ENCODE data around the gene PLA2G12B.

Gene PLA2G12B

DNA sequence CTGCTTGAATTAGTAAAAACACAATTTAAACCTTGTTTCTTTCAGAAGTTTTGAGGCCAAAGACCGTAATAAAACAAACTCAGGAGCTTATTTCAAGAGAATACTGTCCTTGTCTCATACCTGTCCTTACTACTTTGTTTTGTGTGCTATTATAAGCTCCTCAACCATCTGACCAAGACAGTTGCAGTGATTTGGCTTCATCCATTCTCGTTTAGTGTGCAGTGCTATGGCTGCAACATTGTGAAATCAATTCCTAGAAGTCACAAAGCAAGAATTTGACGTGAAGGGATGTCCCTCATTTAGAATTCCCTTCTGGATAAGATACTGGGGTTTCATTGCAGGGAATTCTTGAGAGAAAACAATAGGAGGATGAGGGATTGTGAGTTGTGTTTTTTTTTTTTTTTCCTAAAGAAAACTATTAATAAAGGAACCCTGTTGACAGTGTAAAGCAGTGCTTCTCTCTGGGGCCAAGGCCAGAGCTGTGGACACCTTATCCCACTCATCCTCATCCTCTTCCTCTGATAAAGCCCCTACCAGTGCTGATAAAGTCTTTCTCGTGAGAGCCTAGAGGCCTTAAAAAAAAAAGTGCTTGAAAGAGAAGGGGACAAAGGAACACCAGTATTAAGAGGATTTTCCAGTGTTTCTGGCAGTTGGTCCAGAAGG, 61.3 kb downstream of the PLA2G12B start, which contains the start of gene OIT3:
Gene OIT3 (plus strand): TSS at position 604 of the 663 bp plus-strand sequence. CDS start 60 bp downstream, outside the sequence.
- Histone ChIP-seq H3K9me3 (ENCODE audit: control insufficient read depth, low read length) (no peaks in the 10 kb centered on the region), H3K9ac (no peak within 1 kb of the TSS)

GRCh38 chr10:72890086-72890485, 64.5 kb downstream of the PLA2G12B start:
- Histone ChIP-seq H3K9ac (no peak overlapping the region), H3K27ac (no peak overlapping the region), H3K27me3 (ENCODE audit: control insufficient read depth, insufficient read depth, low read length) (no peaks in the 10 kb centered on the region), H2AFZ (no peak overlapping the region), H3K36me3 (ENCODE audit: control insufficient read depth, insufficient read depth, low read length) (no peaks in the 10 kb centered on the region), H3K4me2 (ENCODE audit: low read length) (no peak overlapping the region), H3K4me1 (no peaks in the 10 kb centered on the region), H3K4me3 (ENCODE audit: low read depth, low read length) (no peak overlapping the region), H3K79me2 (no peaks in the 10 kb centered on the region), H3K9me3 (ENCODE audit: control insufficient read depth, low read length) (no peaks in the 10 kb centered on the region)
- TF ChIP-seq, protein P1, sequence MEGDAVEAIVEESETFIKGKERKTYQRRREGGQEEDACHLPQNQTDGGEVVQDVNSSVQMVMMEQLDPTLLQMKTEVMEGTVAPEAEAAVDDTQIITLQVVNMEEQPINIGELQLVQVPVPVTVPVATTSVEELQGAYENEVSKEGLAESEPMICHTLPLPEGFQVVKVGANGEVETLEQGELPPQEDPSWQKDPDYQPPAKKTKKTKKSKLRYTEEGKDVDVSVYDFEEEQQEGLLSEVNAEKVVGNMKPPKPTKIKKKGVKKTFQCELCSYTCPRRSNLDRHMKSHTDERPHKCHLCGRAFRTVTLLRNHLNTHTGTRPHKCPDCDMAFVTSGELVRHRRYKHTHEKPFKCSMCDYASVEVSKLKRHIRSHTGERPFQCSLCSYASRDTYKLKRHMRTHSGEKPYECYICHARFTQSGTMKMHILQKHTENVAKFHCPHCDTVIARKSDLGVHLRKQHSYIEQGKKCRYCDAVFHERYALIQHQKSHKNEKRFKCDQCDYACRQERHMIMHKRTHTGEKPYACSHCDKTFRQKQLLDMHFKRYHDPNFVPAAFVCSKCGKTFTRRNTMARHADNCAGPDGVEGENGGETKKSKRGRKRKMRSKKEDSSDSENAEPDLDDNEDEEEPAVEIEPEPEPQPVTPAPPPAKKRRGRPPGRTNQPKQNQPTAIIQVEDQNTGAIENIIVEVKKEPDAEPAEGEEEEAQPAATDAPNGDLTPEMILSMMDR (IDR thresholded peaks at IDR 0.05): no peak

More for the DNA sequence above, 61.3 kb downstream of the PLA2G12B start, which contains the start of gene OIT3:
- H2AFZ ChIP-seq: no peak within 1 kb of the TSS
- H3K79me2 ChIP-seq: no peaks in the 10 kb centered on the region
- no peaks in the 10 kb centered on the region for H3K36me3 ChIP-seq (ENCODE audit: control insufficient read depth, insufficient read depth, low read length)
- H3K4me2 ChIP-seq (ENCODE audit: low read length): no peak within 1 kb of the TSS
- TF ChIP-seq, protein P1 (IDR thresholded peaks at IDR 0.05): no peak
- H3K4me3 ChIP-seq (ENCODE audit: low read depth, low read length): no peak within 1 kb of the TSS
- H3K27ac ChIP-seq: no peak within 1 kb of the TSS
- H3K4me1 ChIP-seq: no peaks in the 10 kb centered on the region
- no peaks in the 10 kb centered on the region for H3K27me3 ChIP-seq (ENCODE audit: control insufficient read depth, insufficient read depth, low read length)

GRCh38 chr10:72889391-72889831, 65.2 kb downstream of the PLA2G12B start:
- TF ChIP-seq, protein P1 (IDR thresholded peaks at IDR 0.05): no peak
- no peaks in the 10 kb centered on the region for H3K79me2 ChIP-seq
- H3K4me1 ChIP-seq: no peaks in the 10 kb centered on the region
- no peaks in the 10 kb centered on the region for H3K27me3 ChIP-seq (ENCODE audit: control insufficient read depth, insufficient read depth, low read length)
- no peak overlapping the region for H2AFZ ChIP-seq
- no peaks in the 10 kb centered on the region for H3K9me3 ChIP-seq (ENCODE audit: control insufficient read depth, low read length)
- H3K27ac ChIP-seq: no peak overlapping the region
- H3K4me3 ChIP-seq (ENCODE audit: low read depth, low read length): no peak overlapping the region
- no peaks in the 10 kb centered on the region for H3K36me3 ChIP-seq (ENCODE audit: control insufficient read depth, insufficient read depth, low read length)
- H3K9ac ChIP-seq: no peak overlapping the region
- no peak overlapping the region for H3K4me2 ChIP-seq (ENCODE audit: low read length)

- no peak overlapping the region for H3K9ac ChIP-seq
- TF ChIP-seq, protein P1 (IDR thresholded peaks at IDR 0.05): no peak
Observed at GRCh38 chr10:72888151-72888638, 66.4 kb downstream of the PLA2G12B start.

More at GRCh38 chr10:72888151-72888638, 66.4 kb downstream of the PLA2G12B start:
- Histone ChIP-seq H3K27me3 (ENCODE audit: control insufficient read depth, insufficient read depth, low read length) (no peaks in the 10 kb centered on the region), H2AFZ (no peak overlapping the region), H3K79me2 (no peaks in the 10 kb centered on the region), H3K4me1 (no peaks in the 10 kb centered on the region), H3K27ac (no peak overlapping the region), H3K4me2 (ENCODE audit: low read length) (no peak overlapping the region), H3K36me3 (ENCODE audit: control insufficient read depth, insufficient read depth, low read length) (no peaks in the 10 kb centered on the region), H3K4me3 (ENCODE audit: low read depth, low read length) (no peak overlapping the region), H3K9me3 (ENCODE audit: control insufficient read depth, low read length) (no peaks in the 10 kb centered on the region)

Measured in parathyroid adenoma (tissue), 2 donors.